Ishikawa (cell line): ENCODE measurements around the gene RBM42.

ENCODE experiments used
- CEBPB ChIP-seq: IDR thresholded peaks from 2 replicates; pipeline ENCODE4 v1.6.1; 2012
- CREB1 ChIP-seq: IDR thresholded peaks from 2 replicates; pipeline ENCODE4 v1.6.1; 2012; ENCODE audit warnings: low read depth
- EGR1 ChIP-seq: IDR thresholded peaks from 2 replicates; pipeline ENCODE4 v1.6.1; 2012
- EP300 ChIP-seq: IDR thresholded peaks from 2 replicates; pipeline ENCODE4 v1.6.1; 2012; ENCODE audit warnings: borderline replicate concordance
- FOXM1 ChIP-seq: IDR thresholded peaks from 2 replicates; pipeline ENCODE4 v1.6.1; 2012; ENCODE audit warnings: low read depth, borderline replicate concordance
- NFIC ChIP-seq: IDR thresholded peaks from 2 replicates; pipeline ENCODE4 v1.6.1; 2012
- RAD21 ChIP-seq: IDR thresholded peaks from 2 replicates; pipeline ENCODE4 v1.6.1; 2012; ENCODE audit warnings: low read depth
- TAF1 ChIP-seq: IDR thresholded peaks from 2 replicates; pipeline ENCODE4 v1.6.1; 2012; ENCODE audit warnings: low read depth, mild to moderate bottlenecking
- TCF12 ChIP-seq: IDR thresholded peaks from 2 replicates; pipeline ENCODE4 v1.6.1; 2012; ENCODE audit warnings: low read depth
- TEAD4 ChIP-seq: IDR thresholded peaks from 2 replicates; pipeline ENCODE4 v1.6.1; 2012
- USF1 ChIP-seq: IDR thresholded peaks from 2 replicates; pipeline ENCODE4 v1.6.1; 2012
- YY1 ChIP-seq: IDR thresholded peaks from 2 replicates; pipeline ENCODE4 v1.6.1; 2012; ENCODE audit warnings: low read depth
- ZBTB7A ChIP-seq: IDR thresholded peaks from 2 replicates; pipeline ENCODE4 v1.6.1; 2012; ENCODE audit warnings: low read depth
- TF ChIP-seq, protein P1 (sequence below): IDR thresholded peaks from 2 replicates; pipeline ENCODE4 v1.6.1; 2012
- TF ChIP-seq, protein P2 (sequence below): IDR thresholded peaks from 2 replicates; pipeline ENCODE4 v1.6.1; 2012; ENCODE audit warnings: low read depth, mild to moderate bottlenecking

Gene RBM42

DNA sequence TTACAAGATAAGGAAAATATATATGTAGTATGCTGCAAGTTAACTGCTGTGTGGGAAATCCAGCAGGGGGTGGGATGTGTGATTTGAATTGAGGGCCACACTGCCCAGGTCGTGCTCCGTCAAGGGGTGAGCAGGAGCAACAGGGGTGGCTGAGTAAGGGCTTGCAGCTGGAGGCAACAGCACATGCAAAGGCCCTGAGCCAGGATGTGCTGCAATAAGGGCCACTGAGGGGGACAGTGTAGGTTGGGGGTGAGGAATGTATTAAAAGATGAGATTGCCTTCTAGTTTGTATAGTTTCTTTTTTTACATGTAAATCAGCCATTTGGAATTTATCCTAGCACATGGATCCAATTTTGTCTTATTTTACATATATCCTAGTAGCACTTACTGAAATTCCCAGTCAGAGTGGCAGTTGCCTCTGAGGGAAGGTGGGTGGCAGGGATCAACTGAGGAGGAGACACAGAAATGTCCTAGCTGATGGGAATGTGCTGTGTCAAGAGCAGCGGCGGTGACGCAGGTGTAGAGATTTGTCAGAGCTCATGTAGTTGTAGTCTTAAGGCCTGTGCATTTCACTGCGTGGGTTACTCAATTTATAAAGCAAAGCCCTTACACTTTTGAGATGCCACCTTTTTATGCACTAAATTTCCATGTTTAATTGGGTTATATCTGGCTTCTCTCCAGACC is 5.4 kb upstream of the RBM42 start:
- TF ChIP-seq TCF12: no peak
- no peak for TF ChIP-seq EGR1
- TF ChIP-seq RAD21: no peak
- no peak for TF ChIP-seq NFIC
- TF ChIP-seq CREB1: no peak
- TF ChIP-seq, protein P1, sequence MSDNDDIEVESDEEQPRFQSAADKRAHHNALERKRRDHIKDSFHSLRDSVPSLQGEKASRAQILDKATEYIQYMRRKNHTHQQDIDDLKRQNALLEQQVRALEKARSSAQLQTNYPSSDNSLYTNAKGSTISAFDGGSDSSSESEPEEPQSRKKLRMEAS: no peak
- no peak for TF ChIP-seq FOXM1
- no peak for TF ChIP-seq YY1
- no peak for TF ChIP-seq CEBPB
- TF ChIP-seq USF1: no peak
- no peak for TF ChIP-seq ZBTB7A
- TF ChIP-seq, protein P2, sequence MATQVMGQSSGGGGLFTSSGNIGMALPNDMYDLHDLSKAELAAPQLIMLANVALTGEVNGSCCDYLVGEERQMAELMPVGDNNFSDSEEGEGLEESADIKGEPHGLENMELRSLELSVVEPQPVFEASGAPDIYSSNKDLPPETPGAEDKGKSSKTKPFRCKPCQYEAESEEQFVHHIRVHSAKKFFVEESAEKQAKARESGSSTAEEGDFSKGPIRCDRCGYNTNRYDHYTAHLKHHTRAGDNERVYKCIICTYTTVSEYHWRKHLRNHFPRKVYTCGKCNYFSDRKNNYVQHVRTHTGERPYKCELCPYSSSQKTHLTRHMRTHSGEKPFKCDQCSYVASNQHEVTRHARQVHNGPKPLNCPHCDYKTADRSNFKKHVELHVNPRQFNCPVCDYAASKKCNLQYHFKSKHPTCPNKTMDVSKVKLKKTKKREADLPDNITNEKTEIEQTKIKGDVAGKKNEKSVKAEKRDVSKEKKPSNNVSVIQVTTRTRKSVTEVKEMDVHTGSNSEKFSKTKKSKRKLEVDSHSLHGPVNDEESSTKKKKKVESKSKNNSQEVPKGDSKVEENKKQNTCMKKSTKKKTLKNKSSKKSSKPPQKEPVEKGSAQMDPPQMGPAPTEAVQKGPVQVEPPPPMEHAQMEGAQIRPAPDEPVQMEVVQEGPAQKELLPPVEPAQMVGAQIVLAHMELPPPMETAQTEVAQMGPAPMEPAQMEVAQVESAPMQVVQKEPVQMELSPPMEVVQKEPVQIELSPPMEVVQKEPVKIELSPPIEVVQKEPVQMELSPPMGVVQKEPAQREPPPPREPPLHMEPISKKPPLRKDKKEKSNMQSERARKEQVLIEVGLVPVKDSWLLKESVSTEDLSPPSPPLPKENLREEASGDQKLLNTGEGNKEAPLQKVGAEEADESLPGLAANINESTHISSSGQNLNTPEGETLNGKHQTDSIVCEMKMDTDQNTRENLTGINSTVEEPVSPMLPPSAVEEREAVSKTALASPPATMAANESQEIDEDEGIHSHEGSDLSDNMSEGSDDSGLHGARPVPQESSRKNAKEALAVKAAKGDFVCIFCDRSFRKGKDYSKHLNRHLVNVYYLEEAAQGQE: no peak
- no peak for TF ChIP-seq TAF1
- no peak for TF ChIP-seq TEAD4
- no peak for TF ChIP-seq EP300

DNA sequence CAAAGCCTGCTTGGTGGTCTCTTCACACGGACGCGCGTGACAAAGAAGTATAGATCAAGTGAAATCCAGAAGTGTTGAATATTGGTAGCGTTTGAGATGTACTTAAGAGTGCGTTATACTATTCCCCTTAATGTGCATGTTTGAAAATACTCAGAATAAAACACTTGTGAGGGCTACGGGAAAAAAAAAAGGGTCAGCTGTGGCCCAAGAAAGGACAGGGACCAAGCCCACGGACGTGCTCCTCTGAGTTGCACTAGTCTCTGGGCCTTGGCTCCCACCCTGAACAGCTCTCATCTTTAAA is 622 bp upstream of the RBM42 start:
- TF ChIP-seq, protein P2: no peak
- no peak for TF ChIP-seq NFIC
- no peak for TF ChIP-seq CREB1
- no peak for TF ChIP-seq FOXM1
- no peak for TF ChIP-seq TCF12
- TF ChIP-seq, protein P1: no peak
- no peak for TF ChIP-seq ZBTB7A
- no peak for TF ChIP-seq EGR1
- TF ChIP-seq EP300: no peak
- TF ChIP-seq TAF1: no peak
- TF ChIP-seq RAD21: no peak
- no peak for TF ChIP-seq CEBPB
- no peak for TF ChIP-seq YY1
- TF ChIP-seq TEAD4: no peak
- no peak for TF ChIP-seq USF1

GRCh38 chr19:35629332-35629633 is 447 bp downstream of the RBM42 start:
- TF ChIP-seq, protein P1: no peak
- TF ChIP-seq NFIC (no peak), TCF12 (no peak), EGR1 (no peak), FOXM1 (no peak), RAD21 (no peak), TAF1 (no peak), ZBTB7A (no peak)

DNA sequence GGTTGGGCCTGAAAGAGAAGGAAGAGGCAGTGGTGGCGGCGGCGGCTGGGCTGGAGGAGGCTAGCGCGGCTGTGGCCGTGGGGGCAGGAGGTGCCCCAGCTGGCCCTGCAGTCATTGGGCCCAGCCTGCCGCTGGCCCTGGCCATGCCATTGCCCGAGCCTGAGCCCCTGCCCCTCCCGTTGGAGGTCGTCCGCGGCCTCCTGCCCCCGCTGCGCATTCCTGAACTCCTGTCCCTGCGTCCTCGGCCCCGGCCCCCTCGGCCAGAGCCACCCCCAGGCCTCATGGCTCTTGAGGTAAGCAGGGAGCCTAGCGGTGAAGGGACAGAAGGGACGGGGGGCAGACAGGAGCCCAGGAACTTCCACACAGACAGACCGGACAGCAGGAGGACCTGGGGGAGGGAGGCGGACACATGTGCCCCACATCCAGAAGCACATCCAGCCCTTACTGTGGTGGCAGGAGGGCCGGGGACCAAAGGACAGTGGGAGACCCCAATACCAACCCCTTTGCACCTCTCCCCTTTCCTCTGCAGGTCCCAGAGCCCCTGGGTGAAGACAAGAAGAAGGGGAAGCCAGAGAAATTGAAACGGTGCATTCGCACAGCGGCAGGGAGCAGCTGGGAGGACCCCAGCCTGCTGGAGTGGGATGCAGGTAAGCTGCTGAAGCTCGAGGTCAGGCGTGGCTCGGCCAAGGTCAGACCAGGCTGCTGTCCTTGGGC is 5.0 kb downstream of the RBM42 start:
- TF ChIP-seq CEBPB: no peak
- no peak for TF ChIP-seq TEAD4
- no peak for TF ChIP-seq EP300
- no peak for TF ChIP-seq FOXM1
- TF ChIP-seq TCF12: no peak
- TF ChIP-seq RAD21: no peak
- no peak for TF ChIP-seq USF1
- TF ChIP-seq, protein P1: no peak
- TF ChIP-seq NFIC: no peak

- TF ChIP-seq, protein P1: no peak
- TF ChIP-seq RAD21 (no peak), NFIC (no peak)
These were observed 7.8 kb downstream of the RBM42 start for GRCh38 chr19:35636651-35637050.
